Measurements from ENCODE around the gene LENEP.

The LENEP gene

GRCh38 chr1:154993572-154994268 lies at the start of gene LENEP:
Gene LENEP (plus strand): TSS chr1:154993586. CDS start chr1:154993608, 22 bp downstream.
- no peak for DNase-seq

- DNase-seq, result no peak
Observed at GRCh38 chr1:154943649-154944400, 49.6 kb upstream of the LENEP start.

- no peak for DNase-seq
Observed at GRCh38 chr1:154944401-154945159, 48.8 kb upstream of the LENEP start.

- DNase-seq, result no peak
Observed at GRCh38 chr1:154945160-154945961, 48.0 kb upstream of the LENEP start.

GRCh38 chr1:154945962-154946850 lies 47.2 kb upstream of the LENEP start:
- no peak for DNase-seq

- no peak for DNase-seq
Observed at GRCh38 chr1:154948079-154948478, 45.3 kb upstream of the LENEP start.

- peak; percentile 74 for DNase-seq
Observed at GRCh38 chr1:154951901-154952657, 41.3 kb upstream of the LENEP start.

GRCh38 chr1:154952664-154953063 lies 40.7 kb upstream of the LENEP start:
- DNase-seq, result no peak

- DNase-seq, result no peak
Observed at GRCh38 chr1:154953611-154954038, 39.8 kb upstream of the LENEP start.

- no peak for DNase-seq
Observed at GRCh38 chr1:154954541-154954940, 38.8 kb upstream of the LENEP start.

- DNase-seq, result peak; percentile 100
Observed at GRCh38 chr1:154955039-154955717, 38.2 kb upstream of the LENEP start.

- DNase-seq, result peak; percentile 96
Observed at GRCh38 chr1:154955718-154956543, 37.5 kb upstream of the LENEP start, which contains the start of gene PBXIP1. Gene PBXIP1 (minus strand): TSS chr1:154956099. CDS start chr1:154953721, 2,378 bp downstream.

GRCh38 chr1:154956544-154956941 lies 36.8 kb upstream of the LENEP start:
- no peak for DNase-seq

GRCh38 chr1:154957091-154957657 lies 36.2 kb upstream of the LENEP start:
- no peak for DNase-seq

- DNase-seq, result no peak
Observed at GRCh38 chr1:154958036-154958435, 35.4 kb upstream of the LENEP start.

- no peak for DNase-seq
Observed at GRCh38 chr1:154958681-154959425, 34.5 kb upstream of the LENEP start.

GRCh38 chr1:154959426-154959780 lies 34.0 kb upstream of the LENEP start:
- DNase-seq, result no peak

Measured in CD4-positive, alpha-beta T cell treated with Interleukin-4 for 4 hours (primary cell).